Measurements from ENCODE around the gene TMEM255B.
"Not testable (repeated sequence)": the region's sequence is repeated elsewhere in the genome, so short reads cannot be mapped to it uniquely, and the experiment has no call there.

TMEM255B gene

GRCh38 chr13:113789931-113790330 is 30.9 kb downstream of the TMEM255B start:
- H3K4me3 ChIP-seq (ENCODE audit: low read length), result not testable (repeated sequence)

GRCh38 chr13:113791226-113791625 is 32.2 kb downstream of the TMEM255B start:
- Histone ChIP-seq H3K9me3 (ENCODE audit: control insufficient read depth, insufficient read depth, low read length) (no peaks in the 10 kb centered on the region), H3K4me3 (ENCODE audit: low read length) (no peak overlapping the region), H3K27ac (ENCODE audit: low read length) (no peak overlapping the region), H3K27me3 (ENCODE audit: control insufficient read depth, insufficient read depth, low read length) (no peaks in the 10 kb centered on the region), H3K36me3 (ENCODE audit: control insufficient read depth, insufficient read depth, low read length) (no peaks in the 10 kb centered on the region; the same call in 1 of the 2 replicates), H3K4me1 (ENCODE audit: control insufficient read depth, insufficient read depth, low read length) (no peaks in the 10 kb centered on the region)
- no CpG with 5 or more reads among the region's 17 CpGs for WGBS (ENCODE audit: insufficient coverage, insufficient read length)
- no peak for DNase-seq (ENCODE audit: low read depth, low spot score)

More at GRCh38 chr13:113789931-113790330, 30.9 kb downstream of the TMEM255B start:
- H3K9me3 ChIP-seq (ENCODE audit: control insufficient read depth, insufficient read depth, low read length); H3K4me1 ChIP-seq (ENCODE audit: control insufficient read depth, insufficient read depth, low read length); H3K27me3 ChIP-seq (ENCODE audit: control insufficient read depth, insufficient read depth, low read length); H3K27ac ChIP-seq (ENCODE audit: low read length); DNase-seq (ENCODE audit: low read depth, low spot score); H3K36me3 ChIP-seq (ENCODE audit: control insufficient read depth, insufficient read depth, low read length): not testable (repeated sequence)
- WGBS (ENCODE audit: insufficient coverage, insufficient read length), result no CpG with 5 or more reads among the region's 13 CpGs

GRCh38 chr13:113791761-113792160 is 32.7 kb downstream of the TMEM255B start:
- Histone ChIP-seq H3K4me1 (ENCODE audit: control insufficient read depth, insufficient read depth, low read length) (no peaks in the 10 kb centered on the region), H3K9me3 (ENCODE audit: control insufficient read depth, insufficient read depth, low read length) (no peaks in the 10 kb centered on the region), H3K36me3 (ENCODE audit: control insufficient read depth, insufficient read depth, low read length) (no peaks in the 10 kb centered on the region; the same call in 1 of the 2 replicates), H3K27ac (ENCODE audit: low read length) (no peak overlapping the region), H3K27me3 (ENCODE audit: control insufficient read depth, insufficient read depth, low read length) (no peaks in the 10 kb centered on the region), H3K4me3 (ENCODE audit: low read length) (no peak overlapping the region)
- DNase-seq (ENCODE audit: low read depth, low spot score), result no peak
- no CpG with 5 or more reads among the region's 19 CpGs for WGBS (ENCODE audit: insufficient coverage, insufficient read length)

- H3K9me3 ChIP-seq (ENCODE audit: control insufficient read depth, insufficient read depth, low read length), result no peaks in the 10 kb centered on the region
- no peaks in the 10 kb centered on the region for H3K27me3 ChIP-seq (ENCODE audit: control insufficient read depth, insufficient read depth, low read length)
- H3K36me3 ChIP-seq (ENCODE audit: control insufficient read depth, insufficient read depth, low read length), result no peaks in the 10 kb centered on the region; the same call in 1 of the 2 replicates
- no peak for DNase-seq (ENCODE audit: low read depth, low spot score)
- no peak overlapping the region for H3K27ac ChIP-seq (ENCODE audit: low read length)
- no peak overlapping the region for H3K4me3 ChIP-seq (ENCODE audit: low read length)
- H3K4me1 ChIP-seq (ENCODE audit: control insufficient read depth, insufficient read depth, low read length), result no peaks in the 10 kb centered on the region
- no CpG with 5 or more reads among the region's 12 CpGs for WGBS (ENCODE audit: insufficient coverage, insufficient read length)
Measured at GRCh38 chr13:113792236-113792770, 33.3 kb downstream of the TMEM255B start.

- Histone ChIP-seq H3K4me1 (ENCODE audit: control insufficient read depth, insufficient read depth, low read length) (no peaks in the 10 kb centered on the region), H3K27ac (ENCODE audit: low read length) (no peak overlapping the region), H3K27me3 (ENCODE audit: control insufficient read depth, insufficient read depth, low read length) (no peaks in the 10 kb centered on the region), H3K9me3 (ENCODE audit: control insufficient read depth, insufficient read depth, low read length) (no peaks in the 10 kb centered on the region), H3K36me3 (ENCODE audit: control insufficient read depth, insufficient read depth, low read length) (no peaks in the 10 kb centered on the region; the same call in 1 of the 2 replicates), H3K4me3 (ENCODE audit: low read length) (no peak overlapping the region)
- no peak for DNase-seq (ENCODE audit: low read depth, low spot score)
- no CpG with 5 or more reads among the region's 33 CpGs for WGBS (ENCODE audit: insufficient coverage, insufficient read length)
Measured at GRCh38 chr13:113792886-113793717, 34.1 kb downstream of the TMEM255B start.

GRCh38 chr13:113793718-113794085 is 34.7 kb downstream of the TMEM255B start:
- H3K27ac ChIP-seq (ENCODE audit: low read length), result no peak overlapping the region
- H3K27me3 ChIP-seq (ENCODE audit: control insufficient read depth, insufficient read depth, low read length), result no peaks in the 10 kb centered on the region

GRCh38 chr13:113794086-113794485 is 35.1 kb downstream of the TMEM255B start:
- WGBS (ENCODE audit: insufficient coverage, insufficient read length), result no CpG with 5 or more reads among the region's 23 CpGs
- H3K4me1 ChIP-seq (ENCODE audit: control insufficient read depth, insufficient read depth, low read length), result no peaks in the 10 kb centered on the region
- no peaks in the 10 kb centered on the region for H3K27me3 ChIP-seq (ENCODE audit: control insufficient read depth, insufficient read depth, low read length)

More at GRCh38 chr13:113793718-113794085, 34.7 kb downstream of the TMEM255B start:
- Histone ChIP-seq H3K36me3 (ENCODE audit: control insufficient read depth, insufficient read depth, low read length) (no peaks in the 10 kb centered on the region; the same call in 1 of the 2 replicates), H3K4me3 (ENCODE audit: low read length) (no peak overlapping the region), H3K9me3 (ENCODE audit: control insufficient read depth, insufficient read depth, low read length) (no peaks in the 10 kb centered on the region), H3K4me1 (ENCODE audit: control insufficient read depth, insufficient read depth, low read length) (no peaks in the 10 kb centered on the region)
- no peak for DNase-seq (ENCODE audit: low read depth, low spot score)
- no CpG with 5 or more reads among the region's 15 CpGs for WGBS (ENCODE audit: insufficient coverage, insufficient read length)

GRCh38 chr13:113794764-113795173 is 35.7 kb downstream of the TMEM255B start:
- WGBS (ENCODE audit: insufficient coverage, insufficient read length), result no CpG with 5 or more reads among the region's 24 CpGs
- no peak for DNase-seq (ENCODE audit: low read depth, low spot score)
- no peaks in the 10 kb centered on the region for H3K27me3 ChIP-seq (ENCODE audit: control insufficient read depth, insufficient read depth, low read length)

More at GRCh38 chr13:113794086-113794485, 35.1 kb downstream of the TMEM255B start:
- Histone ChIP-seq H3K27ac (ENCODE audit: low read length) (no peak overlapping the region), H3K4me3 (ENCODE audit: low read length) (no peak overlapping the region), H3K9me3 (ENCODE audit: control insufficient read depth, insufficient read depth, low read length) (no peaks in the 10 kb centered on the region), H3K36me3 (ENCODE audit: control insufficient read depth, insufficient read depth, low read length) (no peaks in the 10 kb centered on the region)
- no peak for DNase-seq (ENCODE audit: low read depth, low spot score)

GRCh38 chr13:113795362-113795761 is 36.3 kb downstream of the TMEM255B start:
- DNase-seq (ENCODE audit: low read depth, low spot score); H3K27me3 ChIP-seq (ENCODE audit: control insufficient read depth, insufficient read depth, low read length); H3K4me1 ChIP-seq (ENCODE audit: control insufficient read depth, insufficient read depth, low read length); H3K27ac ChIP-seq (ENCODE audit: low read length); H3K36me3 ChIP-seq (ENCODE audit: control insufficient read depth, insufficient read depth, low read length); H3K9me3 ChIP-seq (ENCODE audit: control insufficient read depth, insufficient read depth, low read length); H3K4me3 ChIP-seq (ENCODE audit: low read length): not testable (repeated sequence)
- WGBS (ENCODE audit: insufficient coverage, insufficient read length), result no CpG with 5 or more reads among the region's 1 CpG

More at GRCh38 chr13:113794764-113795173, 35.7 kb downstream of the TMEM255B start:
- H3K9me3 ChIP-seq (ENCODE audit: control insufficient read depth, insufficient read depth, low read length), result no peaks in the 10 kb centered on the region
- no peaks in the 10 kb centered on the region for H3K36me3 ChIP-seq (ENCODE audit: control insufficient read depth, insufficient read depth, low read length)
- H3K4me3 ChIP-seq (ENCODE audit: low read length), result no peak overlapping the region
- no peaks in the 10 kb centered on the region for H3K4me1 ChIP-seq (ENCODE audit: control insufficient read depth, insufficient read depth, low read length)
- no peak overlapping the region for H3K27ac ChIP-seq (ENCODE audit: low read length)

- no peaks in the 10 kb centered on the region for H3K9me3 ChIP-seq (ENCODE audit: control insufficient read depth, insufficient read depth, low read length)
- H3K4me3 ChIP-seq (ENCODE audit: low read length), result no peak overlapping the region
- 100% methylated on average over 1 of the region's 20 CpGs for WGBS (ENCODE audit: insufficient coverage, insufficient read length)
- H3K36me3 ChIP-seq (ENCODE audit: control insufficient read depth, insufficient read depth, low read length), result no peaks in the 10 kb centered on the region
- H3K27me3 ChIP-seq (ENCODE audit: control insufficient read depth, insufficient read depth, low read length), result no peaks in the 10 kb centered on the region
- no peak overlapping the region for H3K27ac ChIP-seq (ENCODE audit: low read length)
- no peaks in the 10 kb centered on the region for H3K4me1 ChIP-seq (ENCODE audit: control insufficient read depth, insufficient read depth, low read length)
- no peak for DNase-seq (ENCODE audit: low read depth, low spot score)
Measured at GRCh38 chr13:113796211-113796963, 37.4 kb downstream of the TMEM255B start.
